ENCODE data around the gene MYO1D. TPM values are rescaled to one million over a fixed set of nuclear protein-coding genes. Genes with fewer than 3 reads are reported as not detected.

The MYO1D gene
- total RNA-seq, 1 experiment from 2014 or later = 23.5 TPM

GRCh38 chr17:32586666-32587065, 290.3 kb downstream of the MYO1D start:
- Histone ChIP-seq H3K4me3 (ENCODE audit: low read length) (no peak overlapping the region), H2AFZ (ENCODE audit: low read length) (no peak overlapping the region), H3K4me2 (ENCODE audit: low read length) (no peak overlapping the region), H3K79me2 (ENCODE audit: low read length) (no peaks in the 10 kb centered on the region), H3K9me2 (replicated peaks; ENCODE audit: low read length) (no peaks in the 10 kb centered on the region), H3F3A (ENCODE audit: low read length, unreplicated experiment) (no peaks in the 10 kb centered on the region), H3K27me3 (ENCODE audit: low read length) (no peaks in the 10 kb centered on the region), H3K9ac (ENCODE audit: low read length) (no peak overlapping the region), H3K4me1 (ENCODE audit: insufficient read depth, low read length) (no peaks in the 10 kb centered on the region), H4K20me1 (ENCODE audit: low read length) (no peaks in the 10 kb centered on the region), H3K9me3 (ENCODE audit: low read length) (no peaks in the 10 kb centered on the region), H3K36me3 (ENCODE audit: low read depth, low read length) (no peaks in the 10 kb centered on the region), H3K27ac (ENCODE audit: low read length) (no peak overlapping the region)
- intact Hi-C loops (cut with micrococcal nuclease) = no loop called here
- POLR2A ChIA-PET (ENCODE audit: unreplicated experiment) = no interaction called here
- BruUV-seq (replicated peaks) = no TSS peak
- DNase-seq (peak; percentile 8), ATAC-seq (no peak)
- CTCF ChIA-PET = no interaction called here
- TF ChIP-seq CTCF (conservative IDR thresholded peaks at IDR 0.05; ENCODE audit: low read depth, low read length) (no peak), EZH2 (IDR thresholded peaks at IDR 0.05; ENCODE audit: low read length, unreplicated experiment) (no peak), EZH2phosphoT487 (IDR thresholded peaks at IDR 0.05; ENCODE audit: borderline replicate concordance, low read length) (no peak)

GRCh38 chr17:32584792-32585191, 292.1 kb downstream of the MYO1D start:
- DNase-seq (no peak), ATAC-seq (no peak)
- no peaks in the 10 kb centered on the region for H3K27me3 ChIP-seq (ENCODE audit: low read length)
- no peaks in the 10 kb centered on the region for H3K4me1 ChIP-seq (ENCODE audit: insufficient read depth, low read length)
- H3K9me2 ChIP-seq (replicated peaks; ENCODE audit: low read length) = no peaks in the 10 kb centered on the region
- no peak overlapping the region for H2AFZ ChIP-seq (ENCODE audit: low read length)
- no peak overlapping the region for H3K9ac ChIP-seq (ENCODE audit: low read length)
- H3K27ac ChIP-seq (ENCODE audit: low read length) = no peak overlapping the region
- BruUV-seq (replicated peaks) = no TSS peak
- H3K4me2 ChIP-seq (ENCODE audit: low read length) = no peak overlapping the region
- no peaks in the 10 kb centered on the region for H3F3A ChIP-seq (ENCODE audit: low read length, unreplicated experiment)
- TF ChIP-seq EZH2phosphoT487 (IDR thresholded peaks at IDR 0.05; ENCODE audit: borderline replicate concordance, low read length) = no peak
- no peak for TF ChIP-seq EZH2 (IDR thresholded peaks at IDR 0.05; ENCODE audit: low read length, unreplicated experiment)
- no peak for TF ChIP-seq CTCF (conservative IDR thresholded peaks at IDR 0.05; ENCODE audit: low read depth, low read length)
- intact Hi-C loops (cut with micrococcal nuclease) = no loop called here
- H4K20me1 ChIP-seq (ENCODE audit: low read length) = no peaks in the 10 kb centered on the region
- no peaks in the 10 kb centered on the region for H3K36me3 ChIP-seq (ENCODE audit: low read depth, low read length)
- no peak overlapping the region for H3K4me3 ChIP-seq (ENCODE audit: low read length)
- CTCF ChIA-PET = no interaction called here
- POLR2A ChIA-PET (ENCODE audit: unreplicated experiment) = no interaction called here
- H3K9me3 ChIP-seq (ENCODE audit: low read length) = no peaks in the 10 kb centered on the region
- no peaks in the 10 kb centered on the region for H3K79me2 ChIP-seq (ENCODE audit: low read length)

- no peak overlapping the region for H3K4me3 ChIP-seq (ENCODE audit: low read length)
- H3K9ac ChIP-seq (ENCODE audit: low read length) = no peak overlapping the region
- no TSS peak for BruUV-seq (replicated peaks)
- H3K9me3 ChIP-seq (ENCODE audit: low read length) = no peaks in the 10 kb centered on the region
- no peaks in the 10 kb centered on the region for H4K20me1 ChIP-seq (ENCODE audit: low read length)
- DNase-seq (no peak), ATAC-seq (no peak)
- H3K9me2 ChIP-seq (replicated peaks; ENCODE audit: low read length) = no peaks in the 10 kb centered on the region
- ChIA-PET POLR2A (ENCODE audit: unreplicated experiment) (no interaction called here), CTCF (no interaction called here)
- intact Hi-C loops (cut with micrococcal nuclease) = no loop called here
- no peak overlapping the region for H3K4me2 ChIP-seq (ENCODE audit: low read length)
- H2AFZ ChIP-seq (ENCODE audit: low read length) = no peak overlapping the region
- no peaks in the 10 kb centered on the region for H3K4me1 ChIP-seq (ENCODE audit: insufficient read depth, low read length)
- no peaks in the 10 kb centered on the region for H3K36me3 ChIP-seq (ENCODE audit: low read depth, low read length)
- no peaks in the 10 kb centered on the region for H3K27me3 ChIP-seq (ENCODE audit: low read length)
- H3K79me2 ChIP-seq (ENCODE audit: low read length) = no peaks in the 10 kb centered on the region
- TF ChIP-seq EZH2 (IDR thresholded peaks at IDR 0.05; ENCODE audit: low read length, unreplicated experiment) (no peak), EZH2phosphoT487 (IDR thresholded peaks at IDR 0.05; ENCODE audit: borderline replicate concordance, low read length) (no peak), CTCF (conservative IDR thresholded peaks at IDR 0.05; ENCODE audit: low read depth, low read length) (no peak)
- no peak overlapping the region for H3K27ac ChIP-seq (ENCODE audit: low read length)
- H3F3A ChIP-seq (ENCODE audit: low read length, unreplicated experiment) = no peaks in the 10 kb centered on the region
These were observed 293.9 kb downstream of the MYO1D start for GRCh38 chr17:32583053-32583452.
